GM18868 (cell line): ENCODE results near the gene ACTN4.
A peak's percentile ranks its signal among the peaks of the same experiment; 100 is the strongest.

ENCODE experiments used
- ATAC-seq: cut with Tn5 transposase; IDR thresholded peaks from one replicate; pipeline ENCODE4 v1.9.1; 2021; ENCODE audit warnings: mild to moderate bottlenecking, moderate library complexity; ENCODE audit not compliant: unreplicated experiment

ACTN4 gene

DNA sequence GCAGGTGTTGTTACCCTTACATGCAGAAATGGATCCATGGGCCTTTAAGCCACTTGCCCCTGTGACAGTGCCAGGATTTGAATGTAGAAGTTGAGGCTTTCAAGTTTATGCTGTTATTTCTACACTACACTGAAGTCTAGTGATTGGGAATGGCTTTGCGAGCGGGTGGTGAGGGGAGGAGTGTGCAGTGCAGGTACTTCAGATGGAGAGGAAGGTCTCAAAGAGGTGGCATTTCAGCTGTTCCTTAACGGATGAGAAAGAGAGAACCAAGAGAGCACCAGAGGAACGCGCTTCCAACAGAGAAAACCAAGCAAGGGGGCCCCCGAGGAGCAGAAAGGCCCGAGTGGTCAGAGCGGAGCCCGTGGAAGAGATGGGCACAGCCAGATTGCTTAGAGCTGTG lies 13.3 kb downstream of the ACTN4 start:
- no peak for ATAC-seq

DNA sequence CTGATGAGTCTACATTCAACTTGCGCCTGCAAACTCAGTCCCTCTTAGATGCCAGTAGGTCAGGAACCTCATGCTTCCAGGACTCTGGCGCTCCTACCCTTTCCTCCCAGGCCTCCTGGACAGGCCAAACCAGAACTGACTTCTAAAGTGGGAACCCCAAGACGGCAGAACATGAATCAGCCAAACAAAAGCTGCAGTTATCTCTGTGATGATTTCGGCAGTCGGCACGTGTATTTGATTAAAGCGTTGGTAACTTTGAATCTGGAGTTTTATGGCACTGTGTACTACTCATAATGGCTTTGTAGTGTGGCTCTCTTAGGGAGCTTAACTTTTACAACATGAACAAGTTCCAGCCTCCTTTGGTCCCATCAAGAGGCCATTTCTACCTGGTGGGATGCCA lies 13.7 kb downstream of the ACTN4 start:
- no peak for ATAC-seq

- ATAC-seq: no peak
These were observed 14.5 kb downstream of the ACTN4 start for GRCh38 chr19:38661996-38662395.

DNA sequence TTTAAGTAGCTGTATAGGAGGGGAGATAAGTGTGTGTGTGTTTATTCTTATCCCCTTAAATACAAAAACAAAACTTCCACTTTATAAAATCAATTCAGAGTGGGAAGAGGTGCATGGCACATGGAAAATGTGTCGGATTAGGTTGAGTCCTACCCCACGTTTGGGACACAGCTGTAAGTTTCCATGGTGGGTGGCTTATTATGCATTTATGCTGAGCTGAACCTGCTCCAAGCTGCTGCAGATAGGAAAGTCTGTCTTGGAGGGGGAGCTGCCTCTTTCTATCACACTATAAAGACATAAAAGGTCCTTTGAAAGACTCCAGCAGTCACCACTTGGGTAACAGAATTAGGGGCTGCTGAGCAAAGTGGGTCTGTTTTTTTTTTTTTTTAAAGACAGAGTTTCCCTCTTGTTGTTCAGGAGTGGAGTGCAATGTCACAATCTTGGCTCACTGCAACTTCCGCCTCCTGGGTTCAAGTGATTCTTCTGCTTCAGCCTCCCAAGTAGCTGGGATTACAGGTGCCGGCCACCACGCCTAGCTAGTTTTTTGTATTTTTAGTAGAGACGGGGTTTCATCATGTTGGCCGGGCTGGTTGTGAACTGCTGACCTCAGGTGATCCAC lies 15.2 kb downstream of the ACTN4 start:
- ATAC-seq: no peak

DNA sequence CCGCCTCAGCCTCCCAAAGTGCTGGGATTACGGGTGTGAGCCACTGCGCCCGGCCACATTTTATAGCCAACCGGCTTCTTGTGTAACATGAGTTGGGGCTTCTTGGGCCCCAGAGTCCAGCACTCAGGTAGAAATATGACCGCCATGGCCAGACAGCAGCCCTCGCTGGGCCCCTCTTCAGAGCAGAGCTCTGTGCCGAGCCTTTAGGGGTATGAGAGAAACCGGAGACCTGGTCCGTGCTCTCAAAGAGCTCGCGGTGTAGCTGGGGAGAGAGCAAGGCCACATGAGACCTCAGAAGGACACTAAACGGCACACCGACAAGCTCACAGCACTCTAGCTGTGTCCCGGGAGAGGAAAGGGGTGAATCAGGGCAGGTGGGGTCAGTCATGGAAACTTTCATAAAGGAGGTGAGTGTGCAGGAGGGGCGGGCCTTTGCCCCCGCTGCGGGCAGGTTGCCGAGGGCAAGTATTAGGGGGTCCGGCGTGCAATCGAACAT lies 15.8 kb downstream of the ACTN4 start:
- ATAC-seq: no peak

DNA sequence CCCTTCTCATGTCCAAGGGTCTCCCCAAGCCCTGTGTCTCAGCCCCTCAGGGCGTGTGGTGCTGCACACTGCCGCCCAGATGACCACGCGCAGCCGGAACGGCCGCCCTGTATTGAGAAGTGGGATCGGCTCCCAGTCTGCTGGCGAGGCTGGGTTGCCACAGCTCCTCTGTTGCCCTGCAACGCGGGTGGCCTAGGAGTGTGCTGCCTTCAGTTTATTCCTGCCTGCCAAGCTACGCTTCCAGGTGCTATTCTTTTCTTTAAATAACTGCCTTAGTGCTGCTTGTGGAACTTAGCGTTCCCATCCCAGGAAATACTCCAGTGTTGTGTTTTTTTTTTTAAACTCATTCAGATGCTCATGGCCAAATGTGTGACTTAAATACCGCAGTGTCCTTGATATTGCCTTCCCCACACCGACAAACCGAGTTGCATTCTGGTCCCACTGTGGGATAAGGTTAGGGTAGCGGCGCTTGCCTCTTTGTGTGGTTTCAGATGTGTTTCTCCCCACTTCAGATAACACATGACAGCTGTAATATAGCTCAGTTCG lies 16.6 kb downstream of the ACTN4 start:
- ATAC-seq: no peak

- no peak for ATAC-seq
These were observed 17.2 kb downstream of the ACTN4 start for GRCh38 chr19:38664503-38665211.

- ATAC-seq: no peak
These were observed 17.9 kb downstream of the ACTN4 start for GRCh38 chr19:38665219-38665931.

DNA sequence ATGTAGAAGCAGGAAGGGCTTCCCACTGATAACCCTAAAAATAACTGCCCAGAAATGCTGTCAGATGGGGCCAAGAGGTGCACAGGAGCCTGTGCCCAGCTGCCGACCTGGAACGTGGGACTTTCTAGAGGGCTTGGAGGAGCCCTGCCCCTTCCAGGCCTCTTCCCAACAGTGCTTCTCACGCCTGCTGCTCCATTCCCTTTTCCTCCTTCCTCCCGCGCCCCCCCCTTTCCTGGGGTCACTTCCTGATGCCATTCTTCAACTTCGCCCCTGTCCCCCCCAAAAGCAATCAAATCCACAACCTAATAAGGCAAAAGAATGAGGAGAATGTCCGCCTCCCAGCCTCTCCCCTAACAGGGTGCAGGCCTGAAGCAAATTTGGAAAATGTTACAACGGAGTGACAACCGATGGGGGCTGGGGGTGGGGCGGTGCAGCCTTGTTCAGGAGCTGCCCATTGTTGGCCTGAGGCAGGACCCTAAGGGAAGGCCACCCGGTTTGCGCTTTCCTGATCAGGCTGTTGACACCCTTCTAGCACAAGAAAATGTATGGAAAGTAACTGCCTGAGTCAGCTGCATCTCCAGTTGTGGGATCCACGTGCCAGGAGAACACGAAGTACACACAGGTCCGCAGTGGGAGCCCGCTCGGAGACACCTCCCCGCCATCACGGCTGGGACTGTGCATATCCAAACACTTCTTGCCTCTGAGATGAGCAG lies 18.7 kb downstream of the ACTN4 start:
- ATAC-seq: no peak

DNA sequence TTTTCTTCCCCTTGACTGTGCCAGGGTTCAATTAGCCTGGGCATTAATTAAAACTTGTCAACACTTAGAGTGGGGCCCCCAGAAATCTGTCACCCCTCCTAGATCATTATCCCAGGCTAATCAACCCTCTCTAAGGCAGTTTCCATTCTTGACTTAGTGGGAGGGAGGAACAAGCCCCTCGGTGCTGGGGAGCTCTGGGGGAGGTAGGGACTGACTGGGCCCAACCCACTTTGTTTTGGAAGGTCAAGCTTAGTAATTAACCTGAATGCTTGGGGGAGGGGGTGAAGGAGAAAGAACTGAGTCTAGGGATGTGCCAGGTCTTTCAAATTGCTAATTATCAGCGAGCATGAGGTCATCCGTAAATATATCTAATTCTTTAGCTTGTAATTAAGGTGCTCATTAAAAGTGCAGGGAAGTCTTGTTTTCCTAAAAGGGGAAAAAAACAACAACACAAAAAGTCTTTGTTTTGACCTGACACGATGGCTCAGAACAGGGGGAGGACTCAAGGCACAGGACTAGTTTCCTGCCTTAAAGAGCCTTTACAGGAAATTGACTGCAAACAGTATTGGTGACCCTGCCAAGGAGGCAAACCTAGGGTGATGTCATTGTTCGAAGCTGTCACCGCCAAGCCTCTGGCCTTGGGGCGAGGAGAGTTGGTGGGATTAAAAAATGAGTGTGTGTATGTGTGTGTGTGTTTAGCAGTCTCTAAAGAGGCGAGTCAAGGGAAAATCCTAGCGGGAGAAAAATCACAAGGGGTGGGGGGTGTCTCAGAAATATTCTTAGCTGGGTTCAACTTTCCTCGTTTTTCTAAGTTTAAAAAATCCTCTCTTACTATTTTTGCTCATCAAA lies 19.4 kb downstream of the ACTN4 start:
- ATAC-seq: peak; percentile 63

DNA sequence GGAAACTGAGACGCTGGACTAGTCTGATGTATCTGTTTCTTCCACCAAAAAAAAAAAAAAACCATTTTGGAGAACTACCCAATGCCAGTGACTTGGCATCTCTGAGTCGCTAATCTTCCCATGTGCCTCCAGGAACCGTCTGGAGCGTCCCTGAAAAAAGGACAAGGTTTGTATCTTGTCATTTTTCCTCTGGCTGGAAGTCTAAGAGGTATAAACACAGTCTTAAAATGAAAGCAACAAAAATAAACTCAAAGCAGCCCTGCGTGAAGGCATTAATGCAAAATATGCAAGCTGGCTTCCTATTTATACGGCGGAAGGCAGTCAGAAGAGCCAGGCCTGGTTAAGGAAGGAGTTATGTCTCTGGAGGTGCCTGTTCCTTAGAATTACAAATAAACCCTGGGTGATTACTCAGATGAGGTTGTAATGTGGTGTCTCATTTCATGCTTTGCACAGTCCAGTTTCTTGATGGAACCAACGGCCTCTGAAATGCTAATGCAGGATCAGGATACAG lies 20.3 kb downstream of the ACTN4 start:
- ATAC-seq: no peak

- ATAC-seq: no peak
These were observed 22.1 kb downstream of the ACTN4 start for GRCh38 chr19:38669552-38669951.

DNA sequence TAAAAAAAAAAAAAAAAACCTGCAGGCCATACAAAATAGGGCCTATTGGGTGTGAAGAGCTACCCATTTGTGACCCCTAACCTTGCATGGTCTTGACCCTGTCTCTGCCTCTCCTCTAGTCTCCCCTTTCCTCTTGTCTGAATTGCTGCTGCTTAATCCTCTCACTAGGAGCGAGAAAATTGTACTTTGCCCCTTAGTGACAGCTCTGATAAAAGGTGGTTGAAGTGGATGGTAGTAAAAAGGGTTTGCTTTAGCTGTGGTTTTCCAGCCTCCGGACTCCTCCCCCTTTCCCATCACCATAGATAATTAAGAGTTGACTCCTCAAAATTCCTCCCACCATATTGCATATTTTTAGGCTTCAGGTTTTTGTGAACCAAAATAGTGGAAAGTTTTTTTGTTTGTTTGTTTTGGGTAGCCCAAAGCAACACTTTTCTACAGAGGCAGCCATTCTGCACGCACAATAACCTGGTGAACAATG lies 23.5 kb downstream of the ACTN4 start:
- no peak for ATAC-seq

DNA sequence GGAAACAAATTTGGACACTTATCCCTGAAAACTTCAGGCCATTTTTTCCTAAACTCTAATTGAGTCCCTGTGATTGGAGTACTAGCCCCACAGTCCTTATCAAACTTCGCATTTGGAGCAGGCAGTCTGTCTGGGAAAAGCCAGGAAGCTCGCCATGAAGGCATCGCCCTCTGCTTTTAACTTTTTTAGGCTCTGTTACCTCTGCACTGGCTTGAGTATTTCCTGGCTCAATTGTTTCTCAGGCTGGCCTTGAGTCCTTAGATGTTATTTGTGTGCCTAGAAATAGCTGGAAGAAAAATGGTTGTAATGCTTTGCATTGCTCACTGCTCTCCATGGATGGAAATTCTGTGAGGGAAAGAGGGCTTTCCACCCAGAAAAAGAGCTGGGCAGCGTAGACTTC lies 24.2 kb downstream of the ACTN4 start:
- ATAC-seq: no peak

DNA sequence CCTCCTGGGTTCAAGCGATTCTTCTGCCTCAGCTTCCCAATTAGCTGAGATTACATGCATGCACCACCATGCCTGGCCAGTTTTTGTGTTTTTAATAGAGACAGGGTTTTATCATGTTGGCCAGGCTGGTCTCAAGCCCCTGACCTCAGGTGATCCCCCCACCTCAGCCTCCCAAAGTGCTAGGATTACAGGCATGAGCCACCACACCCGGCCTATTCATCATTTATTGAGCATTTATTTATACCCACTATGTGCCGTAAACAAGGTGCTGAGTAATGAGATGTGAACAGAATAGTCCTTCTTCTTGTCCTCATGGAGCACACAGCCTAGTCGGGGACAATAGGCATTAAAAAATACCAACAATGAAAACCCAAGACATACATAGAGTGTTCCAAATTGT lies 25.6 kb downstream of the ACTN4 start:
- no peak for ATAC-seq

GRCh38 chr19:38674388-38675171 lies 27.1 kb downstream of the ACTN4 start:
- ATAC-seq: peak; percentile 48

- ATAC-seq: no peak
These were observed 28.2 kb downstream of the ACTN4 start for GRCh38 chr19:38675611-38676010.

- no peak for ATAC-seq
These were observed 28.8 kb downstream of the ACTN4 start for GRCh38 chr19:38676023-38676877.
